ENCODE data around the gene LRRC8C.

LRRC8C gene

GRCh38 chr1:89762779-89763648, 130.1 kb downstream of the LRRC8C start:
- Histone ChIP-seq H3K4me1 (ENCODE audit: insufficient read depth, low read length) (peaks cover 10% of the 10 kb centered on the region), H3K27me3 (ENCODE audit: control insufficient read depth in 1 of 2, insufficient read depth in 2 of 2, low read length in 2 of 2) (no peaks in the 10 kb centered on the region), H3K27ac (ENCODE audit: low read depth, low read length) (no peak overlapping the region), H3K36me3 (ENCODE audit: insufficient read depth, low read length) (no peaks in the 10 kb centered on the region), H3K9me3 (ENCODE audit: low read length) (no peaks in the 10 kb centered on the region), H3K9ac (ENCODE audit: low read length) (peak overlapping the region; percentile 26), H3K4me3 (ENCODE audit: low read depth in 1 of 2, low read length in 2 of 2) (peak overlapping the region; percentile 22 to 71)

- peaks cover 7% of the 10 kb centered on the region for H3K4me1 ChIP-seq (ENCODE audit: insufficient read depth, low read length)
- peak overlapping the region; percentile 26 for H3K9ac ChIP-seq (ENCODE audit: low read length)
- no peaks in the 10 kb centered on the region for H3K9me3 ChIP-seq (ENCODE audit: low read length)
- H3K4me3 ChIP-seq (ENCODE audit: low read depth in 1 of 2, low read length in 2 of 2), result peak overlapping the region in 1 of 2 donors; percentile 71
- H3K36me3 ChIP-seq (ENCODE audit: insufficient read depth, low read length), result no peaks in the 10 kb centered on the region
- H3K27me3 ChIP-seq (ENCODE audit: control insufficient read depth in 1 of 2, insufficient read depth in 2 of 2, low read length in 2 of 2), result no peaks in the 10 kb centered on the region
- H3K27ac ChIP-seq (ENCODE audit: low read depth, low read length), result no peak overlapping the region
These were observed 130.7 kb downstream of the LRRC8C start for GRCh38 chr1:89763649-89763986.

- Histone ChIP-seq H3K27me3 (ENCODE audit: control insufficient read depth in 1 of 2, insufficient read depth in 2 of 2, low read length in 2 of 2) (no peaks in the 10 kb centered on the region), H3K4me1 (ENCODE audit: insufficient read depth, low read length) (peaks cover 7% of the 10 kb centered on the region), H3K36me3 (ENCODE audit: insufficient read depth, low read length) (no peaks in the 10 kb centered on the region), H3K27ac (ENCODE audit: low read depth, low read length) (no peak overlapping the region), H3K9me3 (ENCODE audit: low read length) (no peaks in the 10 kb centered on the region), H3K9ac (ENCODE audit: low read length) (no peak overlapping the region), H3K4me3 (ENCODE audit: low read depth in 1 of 2, low read length in 2 of 2) (no peak overlapping the region)
These were observed 132.9 kb downstream of the LRRC8C start for GRCh38 chr1:89765774-89766173.

- no peaks in the 10 kb centered on the region for H3K27me3 ChIP-seq (ENCODE audit: control insufficient read depth in 1 of 2, insufficient read depth in 2 of 2, low read length in 2 of 2)
- H3K27ac ChIP-seq (ENCODE audit: low read depth, low read length), result no peak overlapping the region
- no peaks in the 10 kb centered on the region for H3K36me3 ChIP-seq (ENCODE audit: insufficient read depth, low read length)
- H3K9ac ChIP-seq (ENCODE audit: low read length), result no peak overlapping the region
- H3K4me3 ChIP-seq (ENCODE audit: low read depth in 1 of 2, low read length in 2 of 2), result no peak overlapping the region
- H3K4me1 ChIP-seq (ENCODE audit: insufficient read depth, low read length), result peaks cover 1% of the 10 kb centered on the region
- H3K9me3 ChIP-seq (ENCODE audit: low read length), result no peaks in the 10 kb centered on the region
These were observed 134.7 kb downstream of the LRRC8C start for GRCh38 chr1:89767618-89768017.
